Parathyroid adenoma (tissue), 2 donors: ENCODE measurements around the gene FHL5.

Source experiments
- H2AFZ ChIP-seq: fragments of 300-600 bp; sonication (generic); one replicate; pipeline ENCODE4 v1.7.0; 2017; ENCODE audit warnings: antibody characterized with exemption, mild to moderate bottlenecking
- H3K27ac ChIP-seq: fragments of 300-600 bp; sonication (generic); one replicate; pipeline ENCODE4 v1.7.0; 2017
- H3K27me3 ChIP-seq: fragments of 300-600 bp; sonication (generic); one replicate; pipeline ENCODE4 v1.7.0; 2017; ENCODE audit warnings: low read length; ENCODE audit not compliant: control insufficient read depth, insufficient read depth
- H3K36me3 ChIP-seq: fragments of 300-600 bp; sonication (generic); one replicate; pipeline ENCODE4 v1.7.0; 2017; ENCODE audit warnings: low read length; ENCODE audit not compliant: control insufficient read depth, insufficient read depth
- H3K4me1 ChIP-seq: fragments of 300-600 bp; sonication (generic); one replicate; pipeline ENCODE4 v1.7.0; 2017; ENCODE audit warnings: control low read depth
- H3K4me2 ChIP-seq: fragments of 300-600 bp; sonication (generic); one replicate; pipeline ENCODE4 v1.7.0; 2017; ENCODE audit warnings: low read length
- H3K4me3 ChIP-seq: fragments of 300-600 bp; sonication (generic); one replicate; pipeline ENCODE4 v1.7.0; 2017; ENCODE audit warnings: low read depth, low read length
- H3K79me2 ChIP-seq: fragments of 300-600 bp; sonication (generic); one replicate; pipeline ENCODE4 v1.7.0; 2017; ENCODE audit warnings: control low read depth
- H3K9ac ChIP-seq: fragments of 300-600 bp; sonication (generic); one replicate; pipeline ENCODE4 v1.7.0; 2017; ENCODE audit warnings: mild to moderate bottlenecking
- H3K9me3 ChIP-seq: fragments of 300-600 bp; sonication (generic); one replicate; pipeline ENCODE4 v1.7.0; 2017; ENCODE audit warnings: low read length; ENCODE audit not compliant: control insufficient read depth
- TF ChIP-seq, protein P1 (sequence below): fragments of 300-600 bp; sonication (generic); IDR thresholded peaks from one replicate; pipeline ENCODE4 v1.7.0; 2017; ENCODE audit warnings: antibody characterized with exemption, mild to moderate bottlenecking
- donor health status: primary hyperparathyroidism.

Gene FHL5

DNA sequence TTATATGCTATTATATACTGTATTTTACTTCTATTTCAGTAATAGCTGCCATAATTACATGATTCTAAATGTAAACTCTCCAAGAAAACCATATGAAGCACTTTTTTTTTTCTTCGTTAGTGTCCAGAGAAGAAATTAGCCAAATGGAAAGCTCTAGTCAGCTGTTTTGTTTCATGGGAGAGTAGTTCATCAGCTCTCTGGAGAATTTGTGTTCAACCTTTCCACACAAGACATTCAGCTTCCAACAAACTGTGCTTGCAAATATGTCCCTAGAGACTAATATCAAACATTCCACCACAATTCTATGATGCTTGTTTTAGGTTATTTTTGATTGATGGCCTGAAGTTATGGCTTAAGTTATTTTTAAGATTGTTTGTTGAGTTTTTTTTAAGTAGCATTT, 19.5 kb downstream of the FHL5 start:
- Histone ChIP-seq H3K4me3 (no peak overlapping the region), H2AFZ (no peak overlapping the region), H3K27me3 (no peaks in the 10 kb centered on the region), H3K36me3 (no peaks in the 10 kb centered on the region), H3K4me2 (no peak overlapping the region), H3K4me1 (no peaks in the 10 kb centered on the region), H3K9ac (no peak overlapping the region), H3K27ac (no peak overlapping the region), H3K79me2 (no peaks in the 10 kb centered on the region), H3K9me3 (no peaks in the 10 kb centered on the region)
- TF ChIP-seq, protein P1, sequence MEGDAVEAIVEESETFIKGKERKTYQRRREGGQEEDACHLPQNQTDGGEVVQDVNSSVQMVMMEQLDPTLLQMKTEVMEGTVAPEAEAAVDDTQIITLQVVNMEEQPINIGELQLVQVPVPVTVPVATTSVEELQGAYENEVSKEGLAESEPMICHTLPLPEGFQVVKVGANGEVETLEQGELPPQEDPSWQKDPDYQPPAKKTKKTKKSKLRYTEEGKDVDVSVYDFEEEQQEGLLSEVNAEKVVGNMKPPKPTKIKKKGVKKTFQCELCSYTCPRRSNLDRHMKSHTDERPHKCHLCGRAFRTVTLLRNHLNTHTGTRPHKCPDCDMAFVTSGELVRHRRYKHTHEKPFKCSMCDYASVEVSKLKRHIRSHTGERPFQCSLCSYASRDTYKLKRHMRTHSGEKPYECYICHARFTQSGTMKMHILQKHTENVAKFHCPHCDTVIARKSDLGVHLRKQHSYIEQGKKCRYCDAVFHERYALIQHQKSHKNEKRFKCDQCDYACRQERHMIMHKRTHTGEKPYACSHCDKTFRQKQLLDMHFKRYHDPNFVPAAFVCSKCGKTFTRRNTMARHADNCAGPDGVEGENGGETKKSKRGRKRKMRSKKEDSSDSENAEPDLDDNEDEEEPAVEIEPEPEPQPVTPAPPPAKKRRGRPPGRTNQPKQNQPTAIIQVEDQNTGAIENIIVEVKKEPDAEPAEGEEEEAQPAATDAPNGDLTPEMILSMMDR: no peak

DNA sequence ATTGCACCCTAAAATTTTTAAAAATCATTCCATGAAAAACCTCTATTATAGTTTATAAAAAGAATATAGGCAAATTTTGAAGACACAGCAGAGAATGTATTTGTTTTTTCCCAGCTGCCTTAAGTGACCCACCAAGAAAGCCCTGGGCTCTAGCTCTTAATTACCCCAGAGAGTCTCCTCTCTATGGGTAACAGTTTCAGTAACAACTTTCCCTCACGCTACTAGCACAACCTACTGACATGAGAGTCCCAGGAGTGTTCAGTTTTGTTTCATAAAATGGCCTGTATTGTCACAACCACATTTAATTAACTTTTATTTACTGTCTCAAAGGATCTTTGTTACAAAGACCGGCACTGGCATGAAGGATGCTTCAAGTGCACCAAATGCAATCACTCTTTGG, 41.5 kb downstream of the FHL5 start:
- H2AFZ ChIP-seq: no peak overlapping the region
- H3K9me3 ChIP-seq: no peaks in the 10 kb centered on the region
- H3K27ac ChIP-seq: no peak overlapping the region
- H3K79me2 ChIP-seq: no peaks in the 10 kb centered on the region
- TF ChIP-seq, protein P1: no peak
- H3K9ac ChIP-seq: no peak overlapping the region
- H3K4me1 ChIP-seq: no peaks in the 10 kb centered on the region
- no peak overlapping the region for H3K4me2 ChIP-seq
- H3K36me3 ChIP-seq: no peaks in the 10 kb centered on the region
- H3K27me3 ChIP-seq: no peaks in the 10 kb centered on the region
- no peak overlapping the region for H3K4me3 ChIP-seq

DNA sequence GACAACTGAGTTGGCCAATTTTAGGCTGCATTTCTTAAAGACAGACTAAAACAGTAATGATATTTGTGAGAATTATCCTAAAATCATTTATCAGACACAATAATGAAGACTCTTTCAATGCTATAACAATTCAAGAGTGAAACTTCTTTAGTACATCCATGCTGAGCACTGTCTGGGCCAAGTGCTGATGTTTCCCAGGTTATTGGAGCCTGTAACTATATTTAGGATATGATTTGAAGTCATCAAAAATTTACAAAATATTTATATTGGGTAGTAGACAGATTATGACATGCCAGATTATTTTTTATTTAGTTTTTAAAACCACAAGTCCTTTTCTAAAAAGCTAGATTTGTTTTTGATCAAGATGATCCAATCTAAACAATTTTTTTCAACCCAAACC, 45.1 kb downstream of the FHL5 start:
- H3K27me3 ChIP-seq: no peaks in the 10 kb centered on the region
- H3K4me1 ChIP-seq: no peaks in the 10 kb centered on the region
- no peak overlapping the region for H3K4me2 ChIP-seq
- no peaks in the 10 kb centered on the region for H3K36me3 ChIP-seq
- TF ChIP-seq, protein P1: no peak
- H3K9me3 ChIP-seq: no peaks in the 10 kb centered on the region
- no peak overlapping the region for H3K9ac ChIP-seq
- no peaks in the 10 kb centered on the region for H3K79me2 ChIP-seq
- no peak overlapping the region for H2AFZ ChIP-seq
- H3K27ac ChIP-seq: no peak overlapping the region
- H3K4me3 ChIP-seq: no peak overlapping the region

DNA sequence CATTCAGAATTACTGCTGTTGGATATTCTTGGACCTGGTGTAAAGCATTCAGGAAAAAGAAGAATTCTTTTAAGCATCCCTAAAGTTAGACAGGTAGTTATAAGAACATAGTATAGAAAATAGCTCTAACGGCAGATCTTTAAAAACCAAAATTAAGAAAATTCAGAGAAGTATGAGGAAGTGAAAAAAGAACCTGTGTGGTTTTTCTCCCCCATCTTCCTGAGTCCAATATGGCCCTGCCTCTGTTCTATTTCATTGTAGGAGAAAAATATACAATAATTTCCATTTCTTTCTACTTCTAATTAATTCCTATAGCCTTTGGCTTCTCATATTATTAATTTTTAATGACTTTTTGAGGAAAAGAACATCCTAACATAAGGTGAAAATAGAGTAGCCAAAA, 47.1 kb downstream of the FHL5 start:
- no peaks in the 10 kb centered on the region for H3K36me3 ChIP-seq
- no peaks in the 10 kb centered on the region for H3K4me1 ChIP-seq
- H3K4me3 ChIP-seq: no peak overlapping the region
- H3K79me2 ChIP-seq: no peaks in the 10 kb centered on the region
- H3K27ac ChIP-seq: no peak overlapping the region
- no peak overlapping the region for H3K9ac ChIP-seq
- no peak overlapping the region for H2AFZ ChIP-seq
- H3K9me3 ChIP-seq: no peaks in the 10 kb centered on the region
- TF ChIP-seq, protein P1: no peak
- no peak overlapping the region for H3K4me2 ChIP-seq
- H3K27me3 ChIP-seq: no peaks in the 10 kb centered on the region

DNA sequence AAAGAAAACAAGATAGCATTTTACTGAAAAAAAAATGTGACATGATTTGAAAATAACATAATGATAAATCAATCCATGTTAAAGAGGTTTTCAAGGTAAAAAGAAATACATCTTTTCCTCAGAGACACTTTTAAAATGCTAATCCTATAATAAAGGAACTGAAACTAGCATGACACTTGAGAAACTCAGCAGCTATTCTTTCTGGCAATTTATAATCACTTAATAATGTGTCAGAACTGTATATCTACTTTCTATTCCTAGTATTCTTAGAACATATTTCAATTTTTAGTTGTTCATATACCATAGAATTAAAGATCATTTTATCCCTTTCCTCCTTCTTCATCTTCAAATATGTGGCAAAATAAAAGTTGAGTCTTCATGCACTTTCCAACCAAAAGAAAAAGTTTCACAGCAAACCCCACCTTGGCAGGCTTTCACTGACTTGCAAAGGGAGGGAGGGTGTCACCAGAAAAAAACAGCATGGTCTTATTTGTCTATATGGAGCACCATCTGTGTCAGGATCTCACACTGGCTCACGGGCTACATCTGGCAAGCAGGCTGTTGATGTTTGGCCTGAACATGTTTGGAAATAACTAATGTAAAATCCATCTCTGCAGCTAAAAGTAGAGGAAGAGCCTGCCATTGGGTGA, 48.5 kb downstream of the FHL5 start:
- no peaks in the 10 kb centered on the region for H3K79me2 ChIP-seq
- H3K36me3 ChIP-seq: no peaks in the 10 kb centered on the region
- no peak overlapping the region for H3K4me2 ChIP-seq
- no peaks in the 10 kb centered on the region for H3K9me3 ChIP-seq
- H3K27me3 ChIP-seq: no peaks in the 10 kb centered on the region
- H3K9ac ChIP-seq: no peak overlapping the region
- no peak overlapping the region for H3K27ac ChIP-seq
- no peak overlapping the region for H2AFZ ChIP-seq
- no peak overlapping the region for H3K4me3 ChIP-seq
- TF ChIP-seq, protein P1: no peak
- H3K4me1 ChIP-seq: no peaks in the 10 kb centered on the region
